Endothelial cell of umbilical vein (primary cell): ENCODE data around the gene HGFAC.

ENCODE experiments used
- CTCF ChIP-seq, 2 donors: IDR thresholded peaks; 1 replicate in 1 of 2; 2 replicates in 1 of 2; pipeline ENCODE4 v1.5.1; 2011; ENCODE audit warnings: low read length in 2 of 2, mild to moderate bottlenecking in 2 of 2, moderate library complexity in 2 of 2, control low read depth in 1 of 2, inconsistent platforms in 1 of 2, low read depth in 1 of 2; ENCODE audit not compliant: insufficient read depth in 1 of 2; ENCODE audit errors: extremely low read depth in 1 of 2
- EZH2 ChIP-seq: IDR thresholded peaks from 2 replicates; pipeline ENCODE4 v1.6.1; 2012; ENCODE audit warnings: borderline replicate concordance, low read depth, mild to moderate bottlenecking, moderate library complexity, low read length, inconsistent platforms; ENCODE audit not compliant: severe bottlenecking
- FOS ChIP-seq: IDR thresholded peaks from 2 replicates; pipeline ENCODE4 v1.6.1; 2011; ENCODE audit warnings: mild to moderate bottlenecking, low read length, moderate library complexity, borderline replicate concordance; ENCODE audit not compliant: insufficient read depth
- MAX ChIP-seq: IDR thresholded peaks from 2 replicates; pipeline ENCODE4 v1.6.1; 2011; ENCODE audit not compliant: insufficient read depth, insufficient read length
- POLR2A ChIP-seq: IDR thresholded peaks from 2 replicates; pipeline ENCODE4 v1.6.1; 2012; ENCODE audit warnings: low read depth, mild to moderate bottlenecking, control low read depth, low read length
- POLR2AphosphoS5 ChIP-seq: IDR thresholded peaks from 2 replicates; pipeline ENCODE4 v1.6.1; 2012; ENCODE audit warnings: low read depth, mild to moderate bottlenecking, control low read depth, low read length, moderate library complexity; ENCODE audit not compliant: insufficient read depth

- TF ChIP-seq CTCF (IDR thresholded peaks at IDR 0.05; ENCODE audit: extremely low read depth in 1 of 2, insufficient read depth in 1 of 2, low read depth in 1 of 2, low read length in 2 of 2) (no peak), POLR2A (no peak), FOS (no peak), EZH2 (no peak), MAX (no peak), POLR2AphosphoS5 (no peak)
Observed at GRCh38 chr4:3482707-3483106, 40.9 kb downstream of the HGFAC start.
